H7 (cell line): Measurements from ENCODE around the gene TAF6L. TPM values are rescaled to one million over a fixed set of nuclear protein-coding genes. Genes with fewer than 3 reads are reported as not detected.
"Not testable (repeated sequence)": the region's sequence is repeated elsewhere in the genome, so short reads cannot be mapped to it uniquely, and the experiment has no call there.

Experiments used
- DNase-seq: peaks from one replicate; pipeline ENCODE4 v3.0.0; 2012
- H3K27me3 ChIP-seq: 2 replicates; pipeline ENCODE4 v1.6.0; 2011; ENCODE audit warnings: mild to moderate bottlenecking, low read length; ENCODE audit not compliant: control insufficient read depth, insufficient read depth
- H3K36me3 ChIP-seq: replicated peaks from 2 replicates; pipeline ENCODE4 v1.5.1; 2011; ENCODE audit warnings: low read length; ENCODE audit not compliant: control insufficient read depth, insufficient read depth
- H3K4me3 ChIP-seq: 2 replicates; pipeline ENCODE4 v1.5.1; 2011; ENCODE audit warnings: low read depth, mild to moderate bottlenecking, control low read depth, low read length, moderate library complexity; ENCODE audit not compliant: insufficient read depth
- total RNA-seq: library from RNA; depleted of rRNA; stranded (reverse); fragments of >200 nt; shearing (Covaris generic); gene quantifications from 2 replicates; pipeline ENCODE4 v1.2.3, GENCODE V29; 2014

TAF6L gene
- total RNA-seq, 1 experiment from 2014 or later, result 42.9 TPM

DNA sequence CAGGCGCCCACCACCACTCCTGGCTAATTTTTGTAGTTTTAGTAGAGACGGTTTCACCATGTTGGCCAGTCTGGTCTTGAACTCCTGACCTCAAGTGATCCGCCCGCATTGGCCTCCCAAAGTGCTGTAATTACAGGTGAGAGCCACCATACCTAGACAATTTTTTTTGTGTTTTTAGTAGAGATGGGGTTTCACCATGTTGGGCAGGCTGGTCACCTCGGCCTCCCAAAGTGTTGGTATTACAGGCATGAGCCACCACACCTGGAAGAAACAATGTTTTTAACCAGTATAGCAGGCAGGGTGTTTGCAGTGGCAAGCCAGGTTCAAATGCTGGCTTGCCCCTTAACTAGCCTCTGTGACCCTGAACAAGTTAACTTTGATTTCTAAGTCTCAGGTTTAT, 21.3 kb upstream of the TAF6L start:
- DNase-seq, H3K4me3 ChIP-seq, H3K27me3 ChIP-seq: not testable (repeated sequence)
- H3K36me3 ChIP-seq, result peaks cover 24% of the 10 kb centered on the region

DNA sequence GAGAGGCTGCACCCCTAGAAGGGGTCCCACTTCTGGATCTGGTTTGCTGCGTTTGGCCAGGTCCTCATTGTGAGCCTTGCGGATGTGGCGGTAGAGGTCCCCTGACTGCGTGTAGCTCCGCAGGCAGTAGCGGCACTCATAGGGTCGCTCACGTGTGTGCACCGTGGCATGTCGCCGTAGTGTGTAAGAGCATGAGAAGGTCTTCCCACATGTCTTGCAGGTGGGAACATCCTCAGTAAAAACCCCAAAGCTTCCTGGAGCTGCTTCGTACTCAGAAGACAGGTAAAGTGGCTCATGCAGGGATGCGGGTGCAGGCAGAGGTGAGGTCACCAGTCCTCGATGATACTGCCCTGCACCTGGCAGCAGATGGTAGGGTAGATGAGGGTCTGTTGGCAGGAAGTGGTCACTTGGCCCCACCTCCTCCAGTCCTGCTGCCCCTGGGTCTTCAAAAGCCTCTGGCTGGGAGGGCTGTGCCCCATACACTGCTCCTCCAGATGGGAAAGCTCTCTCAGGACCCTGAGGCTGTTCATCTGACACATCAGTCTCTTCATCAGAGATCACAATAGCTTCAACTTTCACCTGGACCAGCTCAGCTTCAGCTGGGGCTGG, 18.9 kb upstream of the TAF6L start:
- Histone ChIP-seq H3K4me3 (no peak overlapping the region), H3K36me3 (peaks cover 25% of the 10 kb centered on the region), H3K27me3 (no peaks in the 10 kb centered on the region)
- DNase-seq, result no peak

DNA sequence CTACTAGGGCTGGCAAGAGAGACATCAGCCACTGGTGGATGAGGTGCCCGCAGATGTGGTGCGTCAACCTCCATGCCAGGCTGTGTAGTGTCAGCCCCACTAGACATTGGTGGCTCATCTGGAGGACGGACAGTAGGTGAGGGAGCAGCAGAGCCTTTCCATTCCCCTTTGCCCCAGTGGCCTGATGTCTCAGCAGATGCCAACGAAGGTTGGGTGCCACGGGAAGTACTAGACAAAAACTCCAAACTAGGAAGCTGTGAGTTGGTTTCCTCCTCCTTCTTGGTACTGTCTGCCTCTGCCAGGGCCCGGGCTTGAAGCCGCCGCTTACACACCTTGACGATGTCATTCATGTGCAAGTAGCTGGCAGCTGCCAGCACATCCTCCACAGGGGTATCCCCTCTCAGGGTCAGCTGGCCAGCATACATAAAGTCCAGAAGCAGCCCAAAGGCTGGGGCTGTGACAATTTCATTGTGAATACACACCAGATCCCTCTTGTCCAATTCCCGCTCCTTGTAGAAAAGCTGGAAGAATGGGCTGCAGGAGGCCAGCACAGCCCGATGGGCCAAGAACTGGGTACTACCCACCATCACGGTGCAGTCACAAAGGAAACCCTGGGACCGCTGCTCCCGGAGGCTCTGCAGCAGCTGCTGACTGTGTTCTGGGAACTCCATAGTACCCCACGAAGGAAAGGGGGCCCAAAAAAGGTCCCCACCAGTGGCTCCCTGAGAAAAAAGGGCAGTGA, 18.0 kb upstream of the TAF6L start:
- H3K36me3 ChIP-seq, result peaks cover 25% of the 10 kb centered on the region
- peak overlapping the region; percentile 77 for H3K4me3 ChIP-seq
- H3K27me3 ChIP-seq, result no peaks in the 10 kb centered on the region
- no peak for DNase-seq

- peak within 1 kb of the TSS; percentile 77 for H3K4me3 ChIP-seq
- no peaks in the 10 kb centered on the region for H3K27me3 ChIP-seq
- H3K36me3 ChIP-seq, result peaks cover 23% of the 10 kb centered on the region
- DNase-seq, result peak; percentile 95
Observed at GRCh38 chr11:62753736-62754603, 17.2 kb upstream of the TAF6L start, which contains the start of gene ZBTB3. Gene ZBTB3, minus strand, starts transcription at chr11:62754160. Its CDS starts 496 bp downstream, at chr11:62753664.

DNA sequence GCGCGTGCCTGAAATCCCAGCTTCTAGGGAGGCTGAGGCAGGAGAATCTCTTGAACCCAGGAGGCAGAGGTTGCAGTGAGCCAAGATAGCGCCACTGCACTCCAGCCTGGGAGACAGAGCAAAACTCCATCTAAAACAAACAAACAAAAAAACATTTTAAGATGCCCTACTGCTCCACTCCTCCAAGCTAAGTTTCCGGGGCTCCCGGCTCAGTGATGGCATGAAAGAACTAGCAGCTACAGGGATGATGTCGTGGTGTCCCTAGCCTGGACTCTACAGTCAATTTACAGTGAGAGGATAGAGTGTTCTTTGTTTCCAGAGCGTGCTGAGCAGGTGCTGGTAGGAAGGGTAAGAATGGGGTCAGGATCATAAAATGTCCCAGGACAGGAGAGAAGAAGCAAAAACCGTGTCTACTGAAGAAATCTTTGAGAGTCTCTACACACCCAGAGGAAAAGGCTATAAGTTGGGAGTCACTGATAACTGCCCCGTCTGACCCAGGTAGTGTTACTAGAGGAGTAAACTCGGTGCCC, 16.0 kb upstream of the TAF6L start:
- Histone ChIP-seq H3K4me3 (no peak overlapping the region), H3K27me3 (no peaks in the 10 kb centered on the region), H3K36me3 (peaks cover 20% of the 10 kb centered on the region)
- DNase-seq, result no peak

GRCh38 chr11:62757846-62758788, 13.1 kb upstream of the TAF6L start:
- H3K4me3 ChIP-seq, result peak overlapping the region; percentile 39
- no peaks in the 10 kb centered on the region for H3K27me3 ChIP-seq
- peaks cover 9% of the 10 kb centered on the region for H3K36me3 ChIP-seq
- DNase-seq, result peak; percentile 87

DNA sequence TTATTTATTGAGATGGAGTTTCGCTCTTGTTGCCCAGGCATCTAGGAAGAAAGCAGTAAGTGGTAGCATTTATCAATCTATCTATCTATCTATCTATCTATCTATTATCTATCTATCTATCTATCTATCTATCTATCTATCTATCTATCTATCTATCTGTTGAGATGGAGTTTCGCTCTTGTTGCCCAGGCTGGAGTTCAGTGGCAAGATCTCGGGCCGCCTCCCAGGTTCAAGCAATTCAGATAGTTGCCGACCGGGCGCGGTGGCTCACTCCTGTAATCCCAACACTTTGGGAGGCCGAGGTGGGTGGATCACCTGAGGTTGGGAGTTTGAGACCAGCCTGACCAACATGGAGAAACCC, 10.3 kb upstream of the TAF6L start:
- Histone ChIP-seq H3K36me3 (peaks cover 10% of the 10 kb centered on the region), H3K4me3 (peak overlapping the region; percentile 21)
- not testable (repeated sequence) for H3K27me3 ChIP-seq, DNase-seq

DNA sequence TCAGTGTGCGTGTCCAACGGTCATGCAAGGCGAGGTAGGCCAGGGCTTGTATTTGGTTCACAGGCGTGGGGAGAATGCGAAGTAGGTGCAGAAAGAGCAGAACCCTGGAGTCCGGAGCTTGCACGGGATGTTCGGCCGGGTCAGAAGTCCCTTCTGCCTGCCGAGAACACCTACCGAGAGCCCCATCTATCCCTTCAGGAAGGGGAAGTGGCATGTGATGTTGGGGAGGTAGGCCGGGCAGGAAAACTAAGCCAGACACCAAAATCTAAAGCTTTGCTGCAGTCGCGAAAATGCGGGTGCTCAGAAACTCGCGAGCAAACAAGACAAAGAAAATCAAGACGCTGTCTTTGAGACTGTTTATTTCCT, 435 bp upstream of the TAF6L start:
- peak; percentile 69 for DNase-seq
- no peaks in the 10 kb centered on the region for H3K27me3 ChIP-seq
- H3K36me3 ChIP-seq, result peaks cover 20% of the 10 kb centered on the region
- peak overlapping the region; percentile 82 for H3K4me3 ChIP-seq

DNA sequence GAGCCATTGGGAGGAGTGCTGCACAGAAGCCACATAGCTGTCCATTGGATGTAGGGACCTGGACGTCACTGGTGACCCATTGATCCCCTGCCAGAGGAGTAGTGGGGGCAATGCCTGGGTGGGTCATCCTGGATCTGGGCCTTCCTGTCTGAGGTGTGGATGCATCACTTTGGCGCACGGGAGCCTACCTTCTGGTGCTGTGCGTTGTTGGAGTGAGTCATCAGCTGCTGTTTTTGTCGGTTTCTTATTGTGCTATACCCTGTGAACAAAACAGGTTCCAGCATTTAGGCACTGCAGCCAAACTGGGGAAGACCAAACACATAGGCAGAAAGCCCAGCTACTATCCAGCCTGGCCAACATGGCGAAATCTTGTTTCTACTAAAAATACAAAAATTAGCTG, 3.2 kb downstream of the TAF6L start:
- DNase-seq, result no peak
- no peaks in the 10 kb centered on the region for H3K27me3 ChIP-seq
- no peak overlapping the region for H3K4me3 ChIP-seq
- H3K36me3 ChIP-seq, result peaks cover 17% of the 10 kb centered on the region

- Histone ChIP-seq H3K27me3 (no peaks in the 10 kb centered on the region), H3K36me3 (peaks cover 17% of the 10 kb centered on the region), H3K4me3 (no peak overlapping the region)
- DNase-seq, result no peak
Observed at GRCh38 chr11:62775646-62776045, 4.5 kb downstream of the TAF6L start.

- Histone ChIP-seq H3K4me3 (no peak overlapping the region), H3K27me3 (no peaks in the 10 kb centered on the region), H3K36me3 (peaks cover 22% of the 10 kb centered on the region)
- no peak for DNase-seq
Observed at GRCh38 chr11:62777389-62777788, 6.2 kb downstream of the TAF6L start.

- no peak overlapping the region for H3K4me3 ChIP-seq
- peaks cover 25% of the 10 kb centered on the region for H3K36me3 ChIP-seq
- no peaks in the 10 kb centered on the region for H3K27me3 ChIP-seq
- no peak for DNase-seq
Observed at GRCh38 chr11:62778441-62778840, 7.2 kb downstream of the TAF6L start.

DNA sequence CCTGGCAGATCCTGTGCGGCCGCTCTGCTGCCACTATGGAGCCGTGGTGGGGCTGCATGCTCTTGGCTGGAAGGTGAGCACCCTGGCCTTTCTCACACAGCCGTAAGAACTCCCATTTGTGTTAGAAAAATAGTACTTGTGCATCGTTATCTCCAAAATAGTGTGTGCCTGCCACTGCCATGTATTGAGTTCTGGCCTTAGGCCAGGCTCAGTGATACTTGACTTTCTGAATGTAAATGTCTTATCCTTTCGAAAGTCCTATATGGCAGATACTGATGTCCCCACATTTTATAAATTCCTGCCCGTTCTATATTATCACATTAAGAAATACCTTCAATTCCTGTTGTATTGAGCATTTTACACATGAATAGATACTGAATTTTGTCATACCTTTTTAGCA, 11.6 kb downstream of the TAF6L start:
- DNase-seq, result no peak
- H3K27me3 ChIP-seq, result no peaks in the 10 kb centered on the region
- peaks cover 14% of the 10 kb centered on the region for H3K36me3 ChIP-seq
- no peak overlapping the region for H3K4me3 ChIP-seq
